T-cell (primary cell): ENCODE measurements around the gene POU2AF1. TPM values are rescaled to one million over a fixed set of nuclear protein-coding genes. Genes with fewer than 3 reads are reported as not detected.

Source experiments
- ATAC-seq, 4 experiments: fragments of 200-7000 bp in 3 of 4; fragments of 150-1000 bp in 1 of 4; cut with Tn5 transposase; replicated peaks in 1 of 4; 1 replicate in 3 of 4; 2 replicates in 1 of 4; pipeline ENCODE4 v1.10.0; 2021; ENCODE audit warnings: moderate library complexity in 3 of 4, mild to moderate bottlenecking in 2 of 4, moderate number of reproducible peaks in 1 of 4
- CTCF ChIA-PET, 2 donors: fragments of 300-600 bp; sonication (Branson Sonifier 250); formaldehyde crosslinking; loops; one replicate each; lab custom pipeline; 2022; ENCODE audit warnings: antibody characterized with exemption in 2 of 2; lab: Charles Lee
- POLR2A ChIA-PET, 2 donors: fragments of 300-600 bp; sonication (Branson Sonifier 250); formaldehyde crosslinking; loops; one replicate each; lab custom pipeline; 2022; ENCODE audit warnings: antibody characterized with exemption in 2 of 2; lab: Charles Lee
- DNase-seq, 35 experiments: peaks; one replicate each; pipeline versions ENCODE4 v3.0.0 to v3.0.0-alpha.2; 2013 to 2023
- H3K27ac ChIP-seq: one replicate; pipeline ENCODE4 v1.5.1; 2013; ENCODE audit warnings: low read length
- H3K27me3 ChIP-seq, 2 experiments: replicated peaks in 1 of 2; 1 replicate in 1 of 2; 2 replicates in 1 of 2; pipeline versions ENCODE4 v1.6.1 to v1.7.0; 2013; ENCODE audit warnings: low read length in 1 of 2, mixed read lengths in 1 of 2; ENCODE audit not compliant: control insufficient read depth in 2 of 2, insufficient read depth in 2 of 2; ENCODE audit errors: extremely low read depth in 1 of 2
- H3K36me3 ChIP-seq, 2 donors: 1 replicate in 1 of 2; 2 replicates in 1 of 2; pipeline versions ENCODE4 v1.6.1 to v1.7.0; 2013; ENCODE audit warnings: low read length in 1 of 2; ENCODE audit not compliant: control insufficient read depth in 2 of 2, insufficient read depth in 1 of 2; ENCODE audit errors: extremely low read depth in 1 of 2
- H3K4me1 ChIP-seq, 2 experiments: 1 replicate in 1 of 2; 2 replicates in 1 of 2; pipeline versions ENCODE4 v1.6.1 to v1.7.0; 2013; ENCODE audit warnings: low read length in 2 of 2, mixed read lengths in 1 of 2; ENCODE audit not compliant: insufficient read depth in 2 of 2, control insufficient read depth in 1 of 2; ENCODE audit errors: extremely low read depth in 1 of 2
- H3K4me3 ChIP-seq, 2 donors: 1 replicate in 1 of 2; 2 replicates in 1 of 2; pipeline versions ENCODE4 v1.5.1 to v1.7.0; 2013; ENCODE audit warnings: mild to moderate bottlenecking in 2 of 2, low read length in 1 of 2, moderate library complexity in 1 of 2; ENCODE audit not compliant: control insufficient read depth in 1 of 2; ENCODE audit errors: extremely low read depth in 1 of 2
- H3K9me3 ChIP-seq: 2 replicates; pipeline ENCODE4 v1.7.0; 2013
- H3K27ac Mint-ChIP-seq, 2 donors: one replicate each; pipeline ENCODE4 v1.8.0; 2020 to 2021; ENCODE audit warnings: mild to moderate bottlenecking in 2 of 2, mixed read lengths in 2 of 2
- H3K27me3 Mint-ChIP-seq, 2 donors: one replicate each; pipeline ENCODE4 v1.8.0; 2021 to 2022; ENCODE audit warnings: mixed read lengths in 2 of 2
- H3K36me3 Mint-ChIP-seq: one replicate; pipeline ENCODE4 v1.8.0; 2021; ENCODE audit warnings: mixed read lengths
- H3K4me1 Mint-ChIP-seq, 3 donors: one replicate each; pipeline ENCODE4 v1.8.0; 2020 to 2022; ENCODE audit warnings: mixed read lengths in 3 of 3, mild to moderate bottlenecking in 1 of 3
- H3K4me3 Mint-ChIP-seq, 3 donors: one replicate each; pipeline ENCODE4 v1.8.0; 2020 to 2022; ENCODE audit warnings: mild to moderate bottlenecking in 3 of 3, mixed read lengths in 3 of 3, moderate library complexity in 3 of 3
- H3K9me3 Mint-ChIP-seq, 3 donors: one replicate each; pipeline ENCODE4 v1.8.0; 2020 to 2022; ENCODE audit warnings: mixed read lengths in 3 of 3
- WGBS: methylation state at CpG from one replicate; pipeline ENCODE4 v1.1.5; 2013; ENCODE audit warnings: missing lambda C conversion rate; ENCODE audit not compliant: insufficient coverage; 5-methylcytosine and 5-hydroxymethylcytosine counted together
- total RNA-seq, 35 experiments: library from RNA in 6 of 35; stranded (reverse) in 6 of 35; fragments of 120-200 nt in 1 of 35; gene quantifications; one replicate each; pipeline versions ENCODE4 v1.2.1 to v1.2.4 and lab custom pipeline; 2013 to 2026

Gene POU2AF1
- total RNA-seq, 5 donors from 2014 or later (not counting 1 experiment from before 2014, with no cell fraction given): 3.4 to 9.3 (median 4.3) TPM

DNA sequence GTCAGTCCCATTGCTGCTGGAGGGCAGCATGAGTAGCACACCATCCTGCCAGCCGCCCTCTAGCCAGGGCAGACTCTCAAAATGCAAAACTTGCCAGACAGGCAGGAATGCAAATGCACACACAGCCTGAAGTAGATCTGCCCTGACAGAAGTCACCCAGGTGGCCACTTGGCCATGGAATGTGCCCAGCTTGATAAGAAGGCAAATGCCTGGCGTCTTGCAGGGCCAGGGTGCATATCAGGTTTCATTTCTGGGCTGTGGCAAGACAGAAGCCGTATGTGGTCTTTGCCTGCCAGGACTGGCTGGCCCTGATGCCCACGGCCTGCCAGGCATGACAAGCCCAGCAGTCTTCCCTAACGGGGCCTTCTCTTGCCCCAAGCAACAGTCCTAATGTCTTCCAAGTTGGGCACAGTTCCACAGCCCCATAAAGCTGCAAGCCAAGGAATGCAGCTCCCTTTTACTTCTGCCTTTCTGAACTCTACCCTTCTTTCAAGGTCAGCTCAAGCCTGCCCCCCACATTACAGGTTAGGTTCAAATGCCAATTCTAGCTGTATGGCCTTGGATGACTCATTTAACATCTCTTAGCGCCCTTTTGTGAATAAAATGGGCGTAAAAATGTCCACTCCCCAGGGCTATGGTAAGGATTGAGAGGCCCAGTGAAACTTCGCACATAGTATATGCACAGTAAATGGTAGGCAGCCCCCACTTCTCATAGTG is 51.0 kb downstream of the POU2AF1 start:
- POLR2A ChIA-PET: no interaction called here
- whole genome bisulfite sequencing: 85% methylated on average over 5 of the region's 8 CpGs
- no peaks in the 10 kb centered on the region for H3K9me3 Mint-ChIP-seq
- H3K4me3 ChIP-seq: no peak overlapping the region
- no peaks in the 10 kb centered on the region for H3K9me3 ChIP-seq
- no peaks in the 10 kb centered on the region for H3K4me1 ChIP-seq
- CTCF ChIA-PET: interaction anchor here (0.5 to 0.6 kb wide), 2 partner anchors 47 to 118 kb away, joined by 3 to 7 read pairs; no protein-coding TSS in a partner anchor
- H3K4me1 Mint-ChIP-seq: no peaks in the 10 kb centered on the region
- no peaks in the 10 kb centered on the region for H3K27me3 Mint-ChIP-seq
- H3K4me3 Mint-ChIP-seq: no peak overlapping the region
- ATAC-seq (no peak), DNase-seq (no peak)
- no peak overlapping the region for H3K27ac ChIP-seq
- peaks cover 0 to 3% of the 10 kb centered on the region in 2 experiments for H3K27me3 ChIP-seq
- no peaks in the 10 kb centered on the region for H3K36me3 ChIP-seq
- no peak overlapping the region for H3K27ac Mint-ChIP-seq
- no peaks in the 10 kb centered on the region for H3K36me3 Mint-ChIP-seq

DNA sequence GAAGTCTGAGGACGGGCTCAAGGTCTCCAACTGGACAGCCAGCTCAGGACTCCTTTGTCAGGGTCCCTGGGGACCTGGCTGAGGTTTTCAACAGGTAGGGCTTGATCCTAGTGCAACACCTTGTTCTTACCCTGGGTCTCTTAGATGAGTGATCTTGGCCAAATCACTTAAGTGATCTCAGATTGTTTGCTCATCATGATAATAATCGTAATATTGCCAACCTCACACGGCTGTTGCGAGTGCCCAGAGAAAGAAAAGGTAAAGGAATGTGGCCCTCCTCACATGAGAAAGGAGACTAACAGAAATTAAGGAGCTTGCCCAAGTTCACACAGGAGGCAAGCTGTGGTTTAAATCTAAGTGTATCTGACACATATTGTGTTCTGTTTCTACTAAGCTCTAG is 52.3 kb downstream of the POU2AF1 start:
- no peak overlapping the region for H3K4me3 Mint-ChIP-seq
- Histone ChIP-seq H3K4me3 (no peak overlapping the region), H3K9me3 (no peaks in the 10 kb centered on the region), H3K4me1 (no peaks in the 10 kb centered on the region), H3K27me3 (peaks cover 0 to 3% of the 10 kb centered on the region in 2 experiments), H3K36me3 (no peaks in the 10 kb centered on the region), H3K27ac (no peak overlapping the region)
- POLR2A ChIA-PET: interaction anchor here in 1 of 2 donors (0.5 kb wide), 1 partner anchor 11 kb away, joined by 3 read pairs; no protein-coding TSS in a partner anchor
- peaks cover 1 to 2% of the 10 kb centered on the region in 2 donors for H3K27me3 Mint-ChIP-seq
- CTCF ChIA-PET: interaction anchor here in 1 of 2 donors (0.8 kb wide), 1 partner anchor 10 kb away, joined by 4 read pairs; no protein-coding TSS in a partner anchor
- no peak overlapping the region for H3K27ac Mint-ChIP-seq
- H3K36me3 Mint-ChIP-seq: no peaks in the 10 kb centered on the region
- ATAC-seq (no peak), DNase-seq (no peak)
- H3K4me1 Mint-ChIP-seq: no peaks in the 10 kb centered on the region
- no peaks in the 10 kb centered on the region for H3K9me3 Mint-ChIP-seq
- WGBS: 67% methylated on average over 1 of the region's 4 CpGs

DNA sequence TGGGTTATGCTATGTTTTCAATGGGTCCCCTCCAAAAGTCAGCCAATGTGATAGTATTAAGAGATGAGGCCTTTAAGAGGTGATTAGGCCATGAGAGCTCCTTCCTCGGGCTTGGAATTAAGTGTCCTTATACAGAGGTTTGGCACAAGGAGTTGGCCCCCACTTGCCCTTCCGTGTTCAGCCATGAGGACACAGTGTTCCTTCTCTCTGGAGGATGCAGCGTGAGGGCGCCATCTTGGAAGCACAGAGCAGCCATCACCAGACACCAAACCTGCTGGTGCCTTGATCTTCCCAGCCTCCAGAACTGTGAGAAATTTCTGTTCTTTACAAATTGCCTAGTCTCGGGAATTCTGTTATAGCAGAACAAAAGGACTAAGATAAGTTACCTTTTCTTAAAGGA is 53.8 kb downstream of the POU2AF1 start:
- ChIA-PET CTCF (interaction anchor here in 1 of 2 donors (0.6 kb wide), 1 partner anchor 26 kb away, joined by 3 read pairs; no protein-coding TSS in a partner anchor), POLR2A (no interaction called here)
- Mint-ChIP-seq H3K27ac (no peak overlapping the region), H3K36me3 (no peaks in the 10 kb centered on the region), H3K27me3 (peaks cover 3 to 7% of the 10 kb centered on the region in 2 donors), H3K4me1 (no peaks in the 10 kb centered on the region), H3K9me3 (no peaks in the 10 kb centered on the region), H3K4me3 (no peak overlapping the region)
- Histone ChIP-seq H3K9me3 (no peaks in the 10 kb centered on the region), H3K27me3 (peaks cover 0 to 3% of the 10 kb centered on the region in 2 experiments), H3K4me3 (no peak overlapping the region), H3K27ac (no peak overlapping the region), H3K36me3 (no peaks in the 10 kb centered on the region), H3K4me1 (no peaks in the 10 kb centered on the region)
- DNase-seq: no peak
- WGBS: 85% methylated on average over 4 of the region's 5 CpGs
- ATAC-seq: no peak

DNA sequence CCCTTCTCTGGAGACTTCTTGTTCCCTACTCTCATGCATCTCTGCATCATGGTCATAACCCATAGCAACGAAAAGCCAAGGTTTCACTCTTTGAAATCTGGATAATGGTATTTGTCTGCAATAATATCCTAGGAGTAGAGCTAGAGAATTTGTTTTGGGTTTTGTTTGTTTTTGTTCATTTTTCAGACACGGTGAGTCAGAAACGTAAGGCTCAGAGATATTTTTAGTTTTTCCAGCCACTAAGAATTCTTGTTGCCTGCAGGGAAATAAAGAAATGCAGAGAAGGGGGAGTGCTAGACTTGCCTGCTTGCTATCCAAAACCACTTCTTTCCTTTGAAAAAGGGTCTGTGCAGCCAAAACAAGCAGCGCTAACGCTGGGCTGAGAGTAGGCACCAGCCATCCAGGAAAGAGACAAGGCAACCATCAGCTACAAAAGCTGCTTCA is 54.8 kb downstream of the POU2AF1 start:
- Mint-ChIP-seq H3K4me1 (no peaks in the 10 kb centered on the region), H3K4me3 (no peak overlapping the region), H3K27me3 (peaks cover 7 to 10% of the 10 kb centered on the region in 2 donors), H3K36me3 (no peaks in the 10 kb centered on the region), H3K9me3 (no peaks in the 10 kb centered on the region), H3K27ac (no peak overlapping the region)
- no peak for ATAC-seq
- POLR2A ChIA-PET: no interaction called here
- H3K4me1 ChIP-seq: no peaks in the 10 kb centered on the region
- DNase-seq: no peak
- H3K27ac ChIP-seq: no peak overlapping the region
- H3K9me3 ChIP-seq: no peaks in the 10 kb centered on the region
- no peak overlapping the region for H3K4me3 ChIP-seq
- no peaks in the 10 kb centered on the region for H3K36me3 ChIP-seq
- CTCF ChIA-PET: interaction anchor here in 1 of 2 donors (0.6 kb wide), 1 partner anchor 258 kb away, joined by 4 read pairs; no protein-coding TSS in a partner anchor
- no CpG with 5 or more reads among the region's 5 CpGs for WGBS
- H3K27me3 ChIP-seq: peaks cover 0 to 3% of the 10 kb centered on the region in 2 experiments

DNA sequence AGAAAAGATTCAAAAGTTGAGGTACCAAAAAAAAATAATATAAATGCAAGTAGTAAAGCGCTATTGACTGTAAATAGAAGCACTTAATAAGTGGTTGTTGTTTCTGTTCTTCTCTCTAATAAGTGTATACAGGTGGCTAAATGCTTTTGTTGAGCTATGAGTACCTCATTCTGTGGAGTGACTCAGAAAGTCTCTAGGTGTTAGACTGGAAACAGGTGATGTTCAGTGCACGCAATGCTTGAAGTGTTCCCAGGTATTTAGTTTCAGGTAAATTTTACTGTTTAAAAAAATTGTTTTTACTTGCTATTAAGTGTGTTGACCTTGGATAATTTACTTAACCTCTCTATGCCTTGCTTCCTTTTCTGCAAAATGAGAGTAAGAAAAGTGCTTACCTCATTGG is 56.5 kb downstream of the POU2AF1 start:
- peaks cover 7 to 15% of the 10 kb centered on the region in 2 donors for H3K27me3 Mint-ChIP-seq

DNA sequence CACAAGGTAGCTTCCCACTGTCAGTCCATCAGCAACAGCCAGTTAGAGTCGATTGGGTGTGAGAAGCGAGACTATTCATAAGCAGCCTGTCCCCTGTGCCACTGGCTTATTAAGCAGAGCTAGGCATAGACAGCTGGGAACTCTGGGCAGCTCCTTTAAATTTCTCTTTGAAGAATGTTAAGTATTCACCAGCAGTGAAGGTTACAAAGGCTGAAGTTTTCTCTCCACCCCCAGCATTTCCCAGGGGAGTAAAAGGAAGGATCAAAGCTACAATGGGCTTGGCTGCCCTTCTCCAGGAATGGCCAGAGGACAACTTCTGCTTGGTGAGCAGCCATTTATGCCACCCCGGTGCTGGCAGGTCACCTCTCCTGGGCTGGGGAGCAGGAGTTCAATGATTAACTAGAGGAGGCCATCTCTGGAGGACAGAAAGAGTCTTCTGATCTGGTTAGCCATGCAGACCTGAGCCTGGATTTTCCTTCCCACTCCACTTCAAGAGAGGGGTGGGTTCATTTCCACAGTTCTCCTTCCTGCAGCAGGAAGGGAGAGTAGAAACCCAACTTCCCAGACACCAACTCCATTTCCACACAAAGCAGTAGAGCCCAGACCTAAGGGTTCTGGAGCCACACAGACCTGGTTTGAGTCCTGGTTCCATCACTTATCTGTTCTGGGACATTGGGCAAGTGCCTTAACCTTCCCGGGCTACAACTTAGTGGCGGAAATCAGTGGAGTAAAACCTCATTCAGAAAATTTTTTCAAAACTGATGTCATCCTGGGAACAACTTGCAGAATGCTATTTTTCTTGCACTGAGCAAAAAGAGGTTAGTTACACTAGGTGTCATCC is 58.1 kb downstream of the POU2AF1 start:
- H3K4me3 Mint-ChIP-seq: no peak overlapping the region
- WGBS: no CpG with 5 or more reads among the region's 5 CpGs
- CTCF ChIA-PET: interaction anchor here in 1 of 2 donors (0.7 kb wide), 1 partner anchor 88 kb away, joined by 3 read pairs; no protein-coding TSS in a partner anchor

More for the DNA sequence above, 56.5 kb downstream of the POU2AF1 start:
- ChIA-PET CTCF (no interaction called here), POLR2A (no interaction called here)
- no peak overlapping the region for H3K4me3 Mint-ChIP-seq
- H3K27ac Mint-ChIP-seq: no peak overlapping the region
- no peaks in the 10 kb centered on the region for H3K4me1 Mint-ChIP-seq
- Histone ChIP-seq H3K9me3 (no peaks in the 10 kb centered on the region), H3K4me1 (no peaks in the 10 kb centered on the region), H3K27me3 (no peaks in the 10 kb centered on the region), H3K36me3 (no peaks in the 10 kb centered on the region), H3K4me3 (no peak overlapping the region), H3K27ac (no peak overlapping the region)
- no peaks in the 10 kb centered on the region for H3K36me3 Mint-ChIP-seq
- DNase-seq (no peak), ATAC-seq (no peak)
- no peaks in the 10 kb centered on the region for H3K9me3 Mint-ChIP-seq
- 100% methylated on average over 1 of the region's 2 CpGs for WGBS

More for the DNA sequence above, 58.1 kb downstream of the POU2AF1 start:
- no peaks in the 10 kb centered on the region for H3K9me3 Mint-ChIP-seq
- ATAC-seq (no peak), DNase-seq (no peak)
- no peaks in the 10 kb centered on the region for H3K9me3 ChIP-seq
- no peak overlapping the region for H3K4me3 ChIP-seq
- H3K36me3 Mint-ChIP-seq: no peaks in the 10 kb centered on the region
- no peaks in the 10 kb centered on the region for H3K36me3 ChIP-seq
- no peak overlapping the region for H3K27ac Mint-ChIP-seq
- POLR2A ChIA-PET: interaction anchor here in 1 of 2 donors (0.6 kb wide), 1 partner anchor 561 kb away, joined by 5 read pairs; no protein-coding TSS in a partner anchor
- peaks cover 12 to 15% of the 10 kb centered on the region in 2 donors for H3K27me3 Mint-ChIP-seq
- no peaks in the 10 kb centered on the region for H3K27me3 ChIP-seq
- H3K27ac ChIP-seq: no peak overlapping the region
- no peaks in the 10 kb centered on the region for H3K4me1 ChIP-seq
- no peaks in the 10 kb centered on the region for H3K4me1 Mint-ChIP-seq
